Fibroblast of skin of left biceps (primary cell): ENCODE data around the gene RAD51C.
"Not testable (repeated sequence)": the region's sequence is repeated elsewhere in the genome, so short reads cannot be mapped to it uniquely, and the experiment has no call there.

Source experiments
- DNase-seq, 2 experiments: peaks; one replicate each; pipeline ENCODE4 v3.0.0-alpha.2; 2013; ENCODE audit warnings: low read depth in 2 of 2

Gene RAD51C

DNA sequence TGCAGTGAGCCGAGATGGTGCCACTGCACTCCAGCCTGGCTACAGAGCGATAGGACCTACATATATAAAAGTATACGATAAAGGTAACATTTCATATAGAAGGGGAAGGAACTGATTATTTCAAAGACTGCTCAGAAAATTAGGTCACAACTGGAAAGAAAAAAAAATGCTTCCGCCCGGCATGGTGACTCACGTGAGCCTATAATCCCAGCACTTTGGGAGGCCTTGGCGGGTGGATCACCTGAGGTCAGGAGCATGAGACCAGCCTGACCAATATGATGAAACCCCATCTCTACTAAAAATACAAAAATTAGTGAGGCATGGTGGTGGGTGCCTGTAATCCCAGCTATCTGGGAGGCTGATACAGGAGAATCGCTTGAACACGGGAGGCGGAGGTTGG, 8.4 kb upstream of the RAD51C start:
- DNase-seq = no peak

DNA sequence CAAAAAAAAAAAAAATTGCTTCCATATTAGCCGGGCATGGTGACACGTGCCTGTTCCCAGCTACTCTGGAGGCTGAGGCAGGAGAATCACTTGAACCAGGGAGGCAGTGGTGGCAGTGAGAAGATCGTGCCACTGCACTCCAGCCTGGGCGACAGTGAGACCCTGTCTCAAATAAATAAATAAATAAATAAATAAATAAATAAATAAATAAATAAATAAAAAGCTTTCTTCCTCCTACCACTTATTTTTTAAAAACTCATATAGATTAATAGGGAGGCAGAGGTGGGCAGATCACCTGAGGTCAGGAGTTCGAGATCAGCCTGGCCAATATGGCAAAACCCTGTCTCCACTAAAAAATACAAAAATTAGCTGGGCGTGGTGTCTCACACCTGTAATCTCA, 7.9 kb upstream of the RAD51C start:
- DNase-seq = not testable (repeated sequence)

DNA sequence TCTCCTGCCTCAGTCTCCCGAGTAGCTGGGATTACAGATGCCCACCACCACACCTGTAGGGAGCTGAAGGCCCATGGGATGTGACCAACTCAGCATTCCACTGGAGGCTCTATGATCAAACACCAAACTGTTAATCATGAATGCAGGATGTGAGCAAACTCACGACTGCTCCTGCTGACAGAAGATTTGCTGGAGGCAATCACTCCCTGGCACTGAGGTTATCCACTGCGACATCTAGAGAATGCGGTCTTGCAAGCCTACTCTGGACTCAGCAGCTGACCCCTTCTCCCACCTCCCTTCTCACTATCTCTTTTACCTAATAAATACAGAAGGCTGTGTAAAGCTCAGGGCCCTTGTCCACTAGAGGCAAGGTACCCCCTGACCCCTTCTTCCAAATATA, 5.4 kb upstream of the RAD51C start:
- no peak for DNase-seq

DNA sequence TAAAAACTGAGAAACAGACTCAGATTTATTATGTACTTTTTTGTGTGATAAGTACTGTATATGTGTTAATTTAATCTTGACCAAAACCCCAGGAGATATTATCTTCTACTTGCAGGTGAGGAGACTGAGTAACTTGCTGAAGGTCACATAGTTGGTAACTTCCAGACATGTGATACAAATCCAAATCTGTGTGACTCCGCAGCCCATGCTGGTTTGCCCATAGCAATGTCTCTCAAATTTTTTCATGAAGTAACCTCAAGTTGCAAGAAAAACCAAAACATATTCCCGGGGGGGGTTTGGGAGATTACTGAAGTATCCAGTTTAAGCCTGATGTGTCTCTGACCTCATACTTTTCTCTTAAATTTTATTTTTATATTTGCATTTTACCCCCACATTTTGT, 3.9 kb upstream of the RAD51C start:
- DNase-seq = no peak

DNA sequence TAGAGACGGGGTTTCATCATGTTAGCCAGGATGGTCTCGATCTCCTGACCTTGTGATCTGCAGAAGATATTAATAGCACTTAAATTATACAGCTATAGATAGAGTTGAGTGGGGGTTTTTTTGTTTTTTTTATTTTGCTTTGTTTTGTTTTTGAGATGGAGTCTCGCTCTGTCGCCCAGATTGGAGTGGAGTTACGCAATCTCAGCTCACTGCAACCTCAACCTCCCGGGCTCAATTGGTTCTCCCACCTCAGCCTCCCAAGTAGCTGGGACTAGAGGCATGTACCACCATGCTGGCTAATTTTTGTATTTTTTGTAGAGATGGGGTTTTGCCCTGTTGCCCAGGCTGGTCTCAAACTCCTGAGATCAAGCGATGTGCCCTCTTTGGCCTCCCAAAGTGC, 2.4 kb upstream of the RAD51C start:
- not testable (repeated sequence) for DNase-seq

DNA sequence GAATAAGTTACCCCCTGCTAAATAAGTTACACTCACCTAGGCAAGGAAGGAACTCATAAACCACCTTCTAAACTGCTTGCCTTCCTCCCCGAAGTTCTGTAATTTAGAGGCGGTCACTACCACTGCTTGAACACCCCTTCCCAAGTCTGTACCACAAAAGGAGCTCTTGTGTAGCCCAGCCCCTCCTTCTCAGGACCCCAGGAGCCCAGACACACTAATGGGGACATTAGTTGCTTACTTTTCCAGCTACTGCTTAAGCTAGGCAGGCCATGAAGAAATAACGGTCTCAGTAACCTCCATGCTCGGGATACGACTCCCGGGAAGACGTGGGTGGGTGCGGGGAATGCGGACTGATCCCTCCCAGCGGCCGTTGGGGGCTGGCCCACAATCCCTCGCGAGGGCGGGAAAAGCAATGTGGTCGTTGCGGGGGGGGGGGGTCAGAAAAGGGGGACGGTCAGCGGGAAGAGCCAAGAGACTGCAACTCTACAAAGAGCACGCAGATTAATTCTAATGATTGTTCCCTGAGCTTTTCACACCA, 632 bp upstream of the RAD51C start, which contains the start of gene TEX14:
TSS of gene TEX14 (minus strand) at position 345 of the 538 bp plus-strand sequence. CDS start 40,044 bp downstream, outside the sequence.
- no peak for DNase-seq

DNA sequence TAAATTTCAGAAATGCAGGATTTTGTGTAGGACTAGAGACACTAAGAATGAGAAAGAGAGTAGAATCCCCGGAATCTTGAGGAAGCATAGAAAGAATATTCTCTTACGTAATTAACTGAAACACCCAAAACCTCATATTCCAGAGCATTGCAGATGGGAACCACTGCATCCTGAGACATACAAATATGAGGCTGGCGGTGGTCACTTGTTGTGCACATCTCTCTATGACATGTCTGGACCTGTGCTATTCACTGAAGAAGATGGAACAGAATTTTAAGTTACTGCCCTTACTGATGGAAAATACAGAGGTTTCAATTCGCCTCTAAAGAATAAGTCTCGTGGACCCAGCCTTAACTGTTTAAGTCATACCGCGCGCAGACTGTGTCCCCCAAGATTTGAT, 806 bp downstream of the RAD51C start:
- no peak for DNase-seq

DNA sequence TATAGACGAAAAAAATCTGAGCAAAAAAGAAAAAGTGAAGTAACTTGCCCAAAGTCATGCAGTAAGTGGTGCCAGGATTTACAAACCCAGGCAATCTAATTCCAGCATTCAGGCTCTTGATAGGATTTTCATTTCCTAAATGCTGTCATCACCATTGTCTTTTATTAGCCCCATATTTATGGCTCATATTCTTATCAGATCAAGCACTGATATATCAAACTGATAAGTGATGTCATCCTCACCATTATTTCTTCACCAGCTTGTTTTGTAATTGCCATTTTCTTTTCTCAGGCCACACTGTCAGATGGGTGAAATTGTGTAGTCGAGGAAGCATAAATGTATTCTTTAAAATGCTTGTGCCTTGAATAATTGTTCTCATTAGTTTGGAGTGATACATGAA, 1.3 kb downstream of the RAD51C start:
- no peak for DNase-seq

DNA sequence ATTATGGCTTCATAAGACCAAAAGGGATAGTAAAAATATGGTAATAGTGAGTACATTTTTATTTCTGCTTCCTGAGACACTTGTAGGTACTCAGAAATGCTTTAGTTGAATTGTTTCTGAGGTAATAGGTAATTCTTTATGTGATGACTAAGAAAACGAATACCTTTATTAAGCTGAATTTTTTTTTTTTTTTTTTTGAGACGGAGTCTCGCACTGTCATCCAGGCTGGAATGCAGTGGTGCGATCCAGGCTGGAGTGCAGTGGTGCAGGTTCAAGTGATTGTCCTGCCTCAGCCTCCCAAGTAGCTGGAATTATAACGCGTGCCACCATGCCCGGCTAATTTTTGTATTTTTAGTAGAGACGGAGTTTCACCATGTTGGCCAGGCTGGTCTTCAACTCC, 1.9 kb downstream of the RAD51C start:
- no peak for DNase-seq

DNA sequence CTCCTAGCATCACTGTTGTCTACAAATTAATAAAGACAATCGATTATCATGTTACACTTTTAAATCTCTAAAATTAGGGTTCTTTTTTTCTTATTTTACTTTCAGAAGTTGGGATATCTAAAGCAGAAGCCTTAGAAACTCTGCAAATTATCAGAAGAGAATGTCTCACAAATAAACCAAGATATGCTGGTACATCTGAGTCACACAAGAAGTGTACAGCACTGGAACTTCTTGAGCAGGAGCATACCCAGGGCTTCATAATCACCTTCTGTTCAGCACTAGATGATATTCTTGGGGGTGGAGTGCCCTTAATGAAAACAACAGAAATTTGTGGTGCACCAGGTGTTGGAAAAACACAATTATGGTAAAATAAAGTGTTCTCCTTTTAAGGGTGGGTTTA, 2.4 kb downstream of the RAD51C start:
- DNase-seq = no peak

DNA sequence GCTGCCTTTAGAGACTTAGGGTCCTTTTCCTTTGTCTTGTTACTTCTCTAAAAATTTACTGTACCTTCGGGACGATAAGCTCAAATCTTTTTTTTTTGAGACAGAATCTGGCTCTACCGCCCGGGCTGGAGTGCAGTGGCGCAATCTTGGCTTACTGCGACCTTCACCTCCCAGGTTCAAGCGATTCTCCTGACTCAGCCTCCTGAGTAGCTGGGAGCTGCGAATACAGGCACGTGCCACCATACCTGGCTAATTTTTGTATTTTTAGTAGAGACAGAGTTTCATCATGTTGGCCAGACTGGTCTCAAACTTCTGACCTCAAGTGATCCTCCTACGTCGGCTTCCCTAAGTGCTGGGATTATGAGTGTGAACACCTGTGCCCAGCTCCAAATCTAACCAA, 7.4 kb downstream of the RAD51C start:
- no peak for DNase-seq

DNA sequence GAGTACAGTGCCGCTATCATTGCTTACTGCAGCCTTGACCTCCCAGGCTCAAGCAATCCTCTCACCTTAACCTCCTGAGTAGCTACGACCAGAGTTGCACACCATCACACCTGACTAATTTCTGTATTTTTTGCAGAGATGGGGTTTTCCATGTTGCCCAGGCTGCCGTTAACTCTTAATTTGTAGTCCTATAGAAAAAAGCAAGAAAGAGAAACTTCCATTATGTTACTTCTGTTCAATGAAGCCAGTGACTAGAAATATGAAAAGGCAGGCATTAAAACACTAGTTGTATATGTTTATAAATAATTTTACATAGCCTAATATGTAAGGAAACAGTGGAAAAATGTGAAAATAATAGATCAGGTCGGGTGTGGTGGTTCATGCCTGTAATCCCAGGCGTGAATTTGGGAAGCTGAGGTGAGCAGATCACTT, 9.7 kb downstream of the RAD51C start:
- DNase-seq = no peak

DNA sequence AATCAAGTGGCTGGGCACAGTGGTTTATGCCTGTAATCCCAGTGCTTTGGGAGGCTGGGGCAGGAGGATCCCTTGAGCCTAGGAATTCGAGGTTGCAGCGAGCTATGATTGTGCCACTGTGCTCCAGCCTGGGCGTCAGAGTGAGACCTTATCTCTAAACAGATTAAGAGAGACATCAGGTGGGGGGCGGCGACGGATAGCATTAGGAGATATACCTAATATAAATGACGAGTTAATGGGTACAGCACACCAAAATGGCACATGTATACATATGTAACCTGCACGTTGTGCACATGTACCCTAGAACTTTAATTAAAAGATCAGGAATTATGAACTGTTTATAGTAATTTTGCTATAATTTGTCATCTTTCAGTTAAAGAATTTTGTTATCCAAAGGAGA, 10.3 kb downstream of the RAD51C start:
- no peak for DNase-seq

DNA sequence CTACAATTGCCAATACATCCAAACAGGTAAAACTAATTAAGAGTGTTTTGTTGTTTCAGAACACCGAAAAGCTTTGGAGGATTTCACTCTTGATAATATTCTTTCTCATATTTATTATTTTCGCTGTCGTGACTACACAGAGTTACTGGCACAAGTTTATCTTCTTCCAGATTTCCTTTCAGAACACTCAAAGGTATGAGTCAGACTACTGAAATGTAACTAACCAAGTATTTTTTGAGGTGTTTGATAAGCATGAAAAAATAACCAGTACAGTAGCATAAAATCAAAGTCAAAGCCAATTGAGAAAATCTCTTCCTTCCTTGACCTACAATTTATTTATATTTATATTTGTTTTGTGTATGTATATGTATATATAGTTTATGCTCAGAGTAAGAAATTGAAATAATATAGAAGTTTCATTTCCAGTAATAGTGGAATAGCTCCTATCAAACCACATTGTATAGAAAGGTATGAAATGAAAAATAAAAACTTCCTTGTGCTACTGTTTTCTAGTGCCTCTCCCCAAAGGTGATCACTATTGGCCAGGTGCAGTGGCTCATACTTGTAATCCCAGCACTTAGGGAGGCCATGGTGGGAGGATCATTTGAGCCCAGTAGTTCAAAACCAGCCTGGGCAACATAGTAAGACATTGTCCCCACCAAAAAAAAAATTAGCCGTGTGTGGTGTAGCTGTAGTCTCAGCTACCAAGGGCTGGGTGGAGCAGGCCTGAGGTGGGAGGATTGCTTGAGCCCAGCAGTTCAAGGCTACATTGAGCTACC, 10.9 kb downstream of the RAD51C start:
- no peak for DNase-seq

DNA sequence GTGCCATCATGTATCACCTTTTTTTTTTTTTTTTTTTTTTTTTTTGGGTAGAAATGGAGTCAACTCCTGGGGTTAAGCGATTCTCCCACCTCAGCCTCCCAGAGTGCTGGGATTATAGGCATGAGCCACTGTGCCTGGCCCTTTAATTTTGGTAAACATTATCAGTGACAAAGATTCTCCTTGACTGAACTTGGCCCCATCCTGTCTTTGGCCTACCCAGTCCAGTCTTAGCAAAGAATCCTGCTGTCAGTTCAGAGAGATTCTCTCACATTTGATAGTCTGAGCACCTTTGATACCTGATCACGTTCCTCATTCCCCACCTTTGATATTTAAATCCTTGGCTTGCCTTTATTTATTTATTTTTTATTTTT, 11.5 kb downstream of the RAD51C start:
- no peak for DNase-seq

DNA sequence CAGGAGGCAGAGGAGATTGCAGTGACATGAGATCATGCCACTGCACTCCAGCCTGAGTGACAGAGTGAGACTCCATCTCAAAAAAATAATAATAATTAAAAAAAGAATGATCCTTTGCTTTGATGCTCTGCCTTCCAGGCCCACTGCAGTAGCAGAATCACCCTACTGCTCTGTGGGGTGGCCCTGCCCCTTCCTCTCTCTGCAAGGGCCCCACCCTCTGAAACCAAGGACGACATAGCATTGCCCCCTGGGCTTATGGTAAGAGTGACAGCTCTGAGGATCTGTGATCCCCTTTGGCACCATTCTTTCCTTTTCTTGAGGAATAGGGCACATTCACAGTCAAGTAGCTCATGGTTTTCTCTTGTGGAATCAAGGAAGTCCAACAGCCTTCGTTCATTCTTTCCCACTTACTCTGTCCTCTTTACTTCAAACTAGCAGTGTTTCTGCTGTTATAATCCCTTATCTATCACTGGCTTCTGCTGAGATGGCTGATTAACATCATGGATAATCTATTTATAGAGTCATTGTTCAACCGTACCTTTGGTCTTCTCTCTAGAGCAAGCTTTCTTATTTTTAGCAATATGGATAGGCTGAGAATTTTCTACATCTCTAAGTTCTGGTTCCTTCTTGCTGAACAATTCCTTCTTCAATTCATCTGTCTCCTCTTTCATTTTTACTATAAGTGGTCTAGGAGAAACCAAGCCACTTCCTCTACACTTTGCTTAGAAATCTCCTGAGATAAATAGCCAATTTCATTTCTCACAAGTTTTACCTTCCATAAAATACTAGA, 14.1 kb downstream of the RAD51C start:
- no peak for DNase-seq

DNA sequence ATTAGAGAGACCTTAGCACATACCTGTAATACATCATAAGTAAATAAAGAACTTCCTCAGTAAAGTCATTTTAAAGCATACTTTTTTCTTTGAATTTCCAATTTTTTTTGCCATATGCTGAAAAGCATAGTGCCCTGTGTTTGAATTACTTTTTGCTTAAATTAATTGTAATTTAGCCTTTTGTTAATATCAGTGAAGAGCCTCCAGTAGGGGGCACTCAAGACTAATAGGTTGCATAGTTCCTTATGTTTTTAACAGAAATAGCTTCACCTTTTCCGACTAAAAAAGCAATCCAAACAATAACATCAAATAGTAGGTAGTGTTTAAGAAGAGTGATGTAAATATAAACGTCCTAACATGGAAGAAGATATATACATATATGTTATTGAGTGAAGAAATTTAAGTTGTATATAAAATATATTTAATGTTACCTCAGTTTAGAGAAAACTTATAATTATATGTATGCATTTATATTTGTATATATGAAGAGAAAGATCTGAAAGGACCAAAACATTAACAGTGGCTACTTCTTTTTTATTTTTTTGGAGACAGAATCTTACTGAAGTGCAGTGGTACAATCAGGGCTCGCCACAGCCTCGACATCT, 18.6 kb downstream of the RAD51C start:
- DNase-seq = no peak

DNA sequence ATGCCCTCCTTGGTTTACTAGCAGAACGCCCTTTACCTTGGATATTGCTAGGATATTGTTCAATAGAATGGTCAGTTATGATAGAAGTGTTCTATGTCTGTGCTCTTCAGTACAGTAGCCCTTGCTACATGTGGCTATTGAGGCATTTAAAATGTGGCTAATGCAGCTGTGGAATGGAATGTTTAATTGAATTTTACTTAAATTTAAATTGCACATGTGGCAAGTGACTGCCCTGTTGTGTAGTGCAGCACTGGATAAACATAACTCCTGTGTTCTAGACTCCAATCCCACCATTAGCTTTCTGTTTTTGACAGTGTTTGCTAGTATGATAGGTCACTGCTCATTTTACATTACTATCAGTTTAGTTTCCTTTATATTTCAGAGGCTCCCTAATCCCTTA, 29.9 kb downstream of the RAD51C start:
- DNase-seq = no peak

DNA sequence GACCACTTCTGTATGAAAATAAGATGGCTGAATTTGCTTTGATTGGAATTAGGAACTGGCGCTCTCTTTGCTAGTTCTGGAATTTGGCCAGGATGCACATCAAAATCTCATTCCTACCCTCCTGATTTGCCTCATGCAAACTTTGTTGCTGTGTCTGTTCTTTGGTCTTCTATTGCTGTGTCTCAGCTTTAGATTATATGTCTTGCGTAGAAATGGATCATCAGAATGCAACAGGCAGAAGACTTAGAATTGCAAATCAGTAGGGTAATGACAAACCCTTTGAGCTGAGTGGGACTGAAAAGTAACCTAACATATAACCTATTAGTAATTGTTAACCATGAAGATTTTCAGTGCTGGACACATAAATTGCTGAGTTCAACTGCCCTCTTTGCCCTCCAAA, 30.3 kb downstream of the RAD51C start:
- DNase-seq = no peak

DNA sequence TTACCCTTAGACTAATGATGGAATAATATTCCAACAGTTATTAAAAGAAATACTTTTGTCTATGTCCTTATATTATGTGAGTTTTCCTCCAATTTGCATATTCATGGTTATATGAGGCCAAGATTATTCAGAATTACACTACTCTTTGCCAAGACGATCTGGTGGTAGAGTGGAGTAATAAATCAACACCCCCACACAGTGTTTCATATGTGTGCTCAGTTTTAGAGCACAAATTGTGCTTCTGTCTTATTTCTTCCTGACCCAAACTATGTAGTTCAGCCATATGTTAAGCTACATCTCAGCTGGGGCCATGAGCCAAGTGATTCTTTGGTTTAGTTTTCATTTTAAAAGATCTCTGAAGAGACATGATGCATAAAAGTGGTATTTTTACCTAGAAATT, 36.4 kb downstream of the RAD51C start:
- peak; percentile 1 to 10 for DNase-seq

DNA sequence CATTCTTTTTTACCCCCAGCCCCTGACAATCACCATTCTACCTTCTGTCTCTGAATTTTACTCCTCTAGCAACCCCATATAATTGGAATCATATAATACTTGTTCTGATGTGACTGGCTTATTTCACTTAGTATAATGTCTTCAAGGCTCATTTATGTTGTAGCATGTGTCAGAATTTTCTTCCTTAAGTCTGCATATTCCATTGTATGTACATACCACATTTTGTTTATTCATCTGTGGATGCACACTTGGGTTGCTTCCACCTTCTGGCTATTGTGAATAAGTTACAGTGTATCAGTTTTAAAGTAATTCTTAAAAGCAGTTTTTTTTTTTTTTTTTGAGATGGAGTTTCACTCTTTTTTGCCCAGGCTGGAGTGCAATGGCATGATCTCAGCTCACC, 38.5 kb downstream of the RAD51C start:
- DNase-seq = no peak

DNA sequence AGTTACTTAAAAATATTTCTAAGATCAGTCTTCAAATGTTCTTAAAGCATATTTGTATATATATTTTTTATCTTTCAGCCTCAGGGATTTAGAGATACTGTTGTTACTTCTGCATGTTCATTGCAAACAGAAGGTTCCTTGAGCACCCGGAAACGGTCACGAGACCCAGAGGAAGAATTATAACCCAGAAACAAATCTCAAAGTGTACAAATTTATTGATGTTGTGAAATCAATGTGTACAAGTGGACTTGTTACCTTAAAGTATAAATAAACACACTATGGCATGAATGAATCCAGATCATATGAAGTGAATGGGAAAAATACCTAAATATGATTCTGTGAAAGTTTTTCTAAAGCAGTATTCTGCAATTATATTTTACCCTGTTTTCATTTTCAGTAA, 41.6 kb downstream of the RAD51C start:
- no peak for DNase-seq

DNA sequence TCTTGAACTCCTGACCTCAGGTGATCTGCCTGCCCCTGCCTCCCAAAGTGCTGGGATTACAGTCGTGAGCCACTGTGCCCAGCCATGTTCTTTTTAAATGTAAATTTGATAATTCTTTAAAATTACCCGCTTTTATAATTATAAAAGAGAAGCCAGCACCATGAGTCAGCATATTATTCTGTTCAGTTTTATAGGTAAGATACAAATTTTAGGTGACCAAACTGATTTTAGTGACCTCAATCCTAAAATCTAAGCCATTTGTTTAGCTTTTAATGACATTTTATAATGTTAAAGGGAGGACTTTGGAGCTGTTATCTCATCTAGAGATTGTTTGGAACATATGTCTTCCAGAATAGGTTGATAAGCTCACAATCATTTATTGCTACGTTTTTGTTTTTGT, 42.4 kb downstream of the RAD51C start:
- no peak for DNase-seq
